Activated CD8-positive, alpha-beta memory T cell treated with anti-CD3 and anti-CD28 coated beads, Interleukin-2, amount 50 U/mL, for 1 hour (primary cell): Measurements from ENCODE around the gene KRT36.

Experiments
- DNase-seq: peaks from one replicate; pipeline ENCODE4 v3.0.0-alpha.2; 2020; ENCODE audit errors: extremely low read depth

KRT36 gene

GRCh38 chr17:41476866-41477815 lies 12.6 kb downstream of the KRT36 start:
- no peak for DNase-seq

GRCh38 chr17:41475421-41475820 lies 14.3 kb downstream of the KRT36 start:
- DNase-seq: no peak

DNA sequence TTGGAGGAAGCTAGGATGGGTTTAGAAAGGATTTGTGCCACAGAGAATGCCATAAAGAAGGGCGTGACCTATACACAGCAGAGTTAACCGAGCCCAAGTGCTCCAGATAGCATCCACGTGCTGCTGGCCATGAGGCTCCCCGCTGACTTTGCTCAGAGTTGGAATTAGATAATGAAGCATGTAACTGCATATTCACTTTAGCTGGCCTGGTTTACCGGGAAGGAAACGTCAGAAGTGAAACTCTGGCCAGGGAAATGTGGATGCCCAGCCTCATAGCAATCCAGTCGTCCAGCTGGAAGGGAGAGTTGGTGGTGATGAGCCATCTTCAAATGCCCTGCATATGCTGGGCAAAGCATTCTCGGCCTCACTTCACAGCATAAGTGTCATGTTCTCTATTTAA lies 14.8 kb downstream of the KRT36 start:
- no peak for DNase-seq

- DNase-seq: no peak
Observed at GRCh38 chr17:41468346-41468745, 21.4 kb downstream of the KRT36 start.

GRCh38 chr17:41467561-41467960 lies 22.1 kb downstream of the KRT36 start:
- no peak for DNase-seq

DNA sequence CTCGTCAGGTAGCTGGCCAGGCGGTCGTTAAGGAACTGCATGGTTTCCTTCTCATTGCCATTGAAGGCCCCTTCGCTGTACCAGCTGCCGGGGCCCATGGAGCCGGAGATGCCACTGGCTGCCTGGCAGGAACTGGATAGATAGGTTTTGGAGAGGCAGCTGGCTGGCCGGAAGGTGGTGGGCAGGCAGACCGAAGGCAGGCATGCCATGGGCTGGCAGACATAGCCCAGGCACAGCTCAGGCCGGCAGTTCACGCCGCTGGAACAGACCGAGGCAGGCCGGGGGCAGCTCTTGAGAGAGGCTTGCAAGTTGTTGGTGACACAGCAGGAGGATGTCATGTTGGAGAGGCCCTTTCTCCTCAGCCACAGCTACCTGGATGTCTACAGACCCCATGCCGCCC lies 22.7 kb downstream of the KRT36 start, which contains the start of gene KRT32:
Gene KRT32 (minus strand): TSS at position 399 of the 400 bp plus-strand sequence. CDS start 61 bp downstream, at position 338.
- DNase-seq: no peak

DNA sequence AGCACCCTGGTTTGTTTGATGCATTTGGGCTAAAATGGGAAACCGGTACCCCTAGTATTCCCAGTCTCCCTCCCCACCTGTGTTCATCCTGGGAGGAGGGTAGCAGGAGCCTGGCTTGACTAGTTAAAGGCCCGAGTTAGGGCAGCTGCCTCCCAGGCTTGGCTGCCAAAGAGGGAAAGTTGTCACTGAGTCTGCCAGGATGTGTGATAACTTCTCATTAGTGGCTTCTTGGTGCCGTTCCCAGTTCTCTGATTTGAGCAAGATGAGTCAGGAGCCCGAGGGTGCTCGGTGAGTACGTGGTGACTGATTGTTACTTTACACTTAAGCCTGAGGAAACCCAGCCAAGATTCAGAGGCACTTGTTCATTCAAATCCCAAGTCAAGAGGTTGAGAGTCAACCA lies 25.0 kb downstream of the KRT36 start:
- DNase-seq: no peak

DNA sequence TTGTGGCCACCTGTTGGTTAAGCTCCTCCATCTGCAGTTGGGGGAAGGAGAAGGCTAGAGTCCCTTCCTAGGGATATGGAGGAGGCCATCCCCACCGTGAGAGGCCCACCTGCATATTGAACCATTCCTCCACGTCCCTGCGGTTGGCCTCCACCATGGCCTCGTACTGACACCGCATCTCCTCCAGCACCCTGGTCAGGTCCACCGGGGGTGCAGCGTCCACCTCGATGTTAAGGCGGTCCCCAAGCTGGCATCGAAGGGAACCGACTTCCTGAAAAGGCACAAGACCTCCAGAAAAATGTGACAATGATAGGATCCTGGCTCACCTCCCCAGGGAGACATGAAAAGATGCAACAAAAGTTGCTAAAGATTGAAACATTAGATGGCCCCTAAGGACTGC lies 25.5 kb downstream of the KRT36 start:
- no peak for DNase-seq

DNA sequence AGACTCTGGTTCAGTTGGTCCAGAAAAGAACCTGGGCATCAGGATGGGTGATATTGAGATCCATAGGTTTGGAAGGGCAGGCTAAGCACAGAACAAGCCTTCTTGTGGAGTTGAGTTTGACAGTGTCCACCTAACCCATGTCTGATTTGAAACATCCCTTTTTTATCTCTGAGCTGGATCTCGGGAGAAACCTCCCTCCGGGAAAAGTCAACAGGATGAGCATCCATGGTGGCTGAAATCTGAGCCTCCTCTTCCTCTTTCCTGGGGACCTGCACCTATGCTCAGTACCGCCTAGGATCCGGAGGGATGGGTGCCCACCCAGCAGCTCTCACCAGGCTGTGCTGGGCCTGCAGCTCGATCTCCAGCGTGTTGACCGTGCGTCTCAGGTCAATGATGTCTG lies 26.0 kb downstream of the KRT36 start:
- DNase-seq: no peak

DNA sequence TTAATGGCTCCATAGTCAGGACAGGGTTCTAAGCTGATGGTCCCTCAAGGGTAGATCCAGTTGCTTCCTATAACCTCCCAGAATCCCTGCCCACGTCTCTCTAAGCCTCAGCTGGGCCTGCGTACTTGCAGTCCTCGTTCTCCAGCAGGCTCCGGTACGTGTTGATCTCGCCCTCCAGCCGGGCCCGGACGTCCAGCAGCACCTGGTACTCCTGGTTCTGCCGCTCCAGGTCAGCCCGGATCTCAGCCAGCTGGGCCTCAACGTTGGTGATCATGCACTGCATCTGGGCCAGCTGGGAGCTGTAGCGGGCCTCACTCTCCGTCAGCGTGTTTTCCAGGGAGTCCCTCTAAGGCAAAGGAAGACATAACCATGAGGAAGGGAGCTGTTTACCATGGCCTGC lies 27.0 kb downstream of the KRT36 start:
- no peak for DNase-seq

- DNase-seq: no peak
Observed at GRCh38 chr17:41457676-41458075, 32.0 kb downstream of the KRT36 start.

DNA sequence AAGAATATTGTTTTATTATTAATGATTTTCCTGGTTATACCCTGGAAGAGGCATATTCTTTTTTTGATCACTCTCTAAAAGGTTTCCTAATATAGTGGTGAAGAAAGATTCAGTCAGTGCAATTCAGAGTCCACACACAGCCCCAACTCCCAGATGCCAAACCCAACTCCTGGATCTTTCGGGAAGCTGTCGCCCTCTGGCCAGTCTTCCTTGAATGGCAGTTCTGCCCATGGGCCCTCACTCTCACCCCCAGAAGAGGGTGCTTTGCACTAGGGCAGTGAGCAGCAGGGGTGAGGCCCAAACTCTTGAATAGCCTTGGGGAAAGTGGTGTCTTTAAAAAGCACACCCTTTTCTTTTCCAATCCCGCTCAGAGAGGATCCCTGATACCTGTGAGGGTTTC lies 33.5 kb downstream of the KRT36 start:
- DNase-seq: no peak

DNA sequence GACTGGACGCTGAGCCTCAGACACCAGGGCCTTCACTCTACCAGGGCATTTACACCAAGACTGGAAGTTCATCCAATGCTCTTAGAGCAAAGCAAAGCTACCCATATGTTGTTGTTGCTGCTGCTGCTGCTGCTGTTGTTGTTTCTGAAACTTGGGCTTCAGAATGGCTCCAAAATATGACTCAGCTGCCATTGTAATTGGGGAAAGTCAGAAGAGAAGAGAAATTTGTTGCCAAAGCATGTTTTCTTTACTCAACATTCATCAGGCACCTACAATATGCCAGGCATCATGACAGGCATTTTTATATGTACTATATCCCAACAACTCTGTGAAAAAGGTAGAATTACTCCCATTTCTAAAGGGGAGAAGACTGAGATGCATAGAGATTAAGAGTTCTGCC lies 34.5 kb downstream of the KRT36 start:
- no peak for DNase-seq

DNA sequence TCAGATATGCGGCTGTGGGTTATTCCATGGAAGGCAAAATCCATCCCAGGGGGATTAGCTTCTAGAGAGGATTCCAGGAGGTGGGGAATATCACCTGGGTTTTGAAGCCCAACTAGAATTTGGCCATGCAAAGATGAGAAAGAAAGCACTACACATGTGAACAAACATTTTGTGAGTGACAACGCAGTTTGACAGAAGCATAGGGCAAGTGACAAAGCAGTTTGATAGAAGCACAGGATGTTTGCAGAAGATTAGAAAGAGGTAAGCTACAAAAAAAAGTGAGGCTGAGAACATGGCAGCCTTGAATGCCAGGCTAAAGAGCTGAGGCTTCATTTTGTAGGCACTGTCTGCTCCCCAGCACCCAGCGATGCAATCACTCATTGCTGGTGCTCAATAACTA lies 36.6 kb downstream of the KRT36 start:
- no peak for DNase-seq

DNA sequence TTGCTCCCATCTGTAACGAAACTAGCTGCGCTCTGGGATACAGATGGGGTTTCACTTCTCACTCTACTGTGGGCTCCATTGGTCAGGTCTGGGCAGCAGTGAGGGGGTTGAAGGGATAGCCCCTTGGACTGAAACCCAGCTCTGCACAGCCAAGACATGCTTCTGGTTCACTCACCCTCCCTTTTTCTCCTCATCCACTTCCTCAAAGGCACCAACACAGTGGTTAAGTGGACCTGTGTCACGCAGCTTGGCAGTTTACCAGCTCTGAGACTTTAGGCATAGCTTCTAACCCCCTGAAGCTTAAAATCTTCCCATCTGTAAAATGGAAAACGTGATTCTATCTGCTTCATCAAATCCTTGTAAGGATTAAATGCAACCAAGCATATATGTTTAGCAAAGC lies 37.4 kb downstream of the KRT36 start:
- no peak for DNase-seq

GRCh38 chr17:41451154-41451728 lies 38.5 kb downstream of the KRT36 start:
- DNase-seq: no peak

DNA sequence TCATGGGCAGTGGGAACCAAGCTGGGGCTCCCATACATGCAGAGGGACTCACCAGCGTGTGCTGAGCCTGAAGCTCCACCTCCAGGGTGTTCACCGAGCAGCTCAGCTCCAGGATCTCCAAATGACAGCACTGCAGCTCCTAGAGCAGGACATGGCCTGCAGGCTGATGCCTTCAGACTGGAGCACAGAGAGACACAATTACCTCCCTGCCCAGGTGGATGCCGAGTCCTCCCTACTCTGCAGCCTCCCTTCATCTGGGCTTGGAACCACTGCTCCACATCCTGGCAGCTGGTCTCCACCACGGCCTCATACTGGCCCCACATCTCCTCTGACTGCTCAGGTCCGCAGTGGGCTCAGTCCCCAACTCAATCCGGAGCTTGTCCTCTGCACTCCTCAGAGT lies 40.7 kb downstream of the KRT36 start:
- no peak for DNase-seq

DNA sequence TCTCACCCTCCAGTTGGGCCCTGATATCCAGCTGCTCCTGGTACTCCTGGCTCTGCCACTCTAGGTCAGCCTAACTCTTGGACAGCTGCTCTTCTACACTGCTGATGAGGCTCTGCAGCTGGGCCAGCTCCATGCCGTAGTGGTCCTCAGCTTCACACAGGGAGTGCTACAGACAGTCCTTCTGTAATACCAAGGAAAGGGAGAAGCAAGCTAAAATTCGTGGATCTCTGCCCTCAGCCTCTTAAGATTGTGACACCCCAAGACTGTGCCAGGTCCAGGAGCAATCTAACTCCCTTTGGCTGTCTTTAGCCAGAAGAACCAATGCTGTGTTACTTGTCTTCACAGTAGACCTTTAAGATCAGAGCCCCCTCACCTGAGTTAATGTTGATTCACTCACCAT lies 41.2 kb downstream of the KRT36 start:
- DNase-seq: no peak

- DNase-seq: no peak
Observed at GRCh38 chr17:41446806-41447205, 42.9 kb downstream of the KRT36 start.

DNA sequence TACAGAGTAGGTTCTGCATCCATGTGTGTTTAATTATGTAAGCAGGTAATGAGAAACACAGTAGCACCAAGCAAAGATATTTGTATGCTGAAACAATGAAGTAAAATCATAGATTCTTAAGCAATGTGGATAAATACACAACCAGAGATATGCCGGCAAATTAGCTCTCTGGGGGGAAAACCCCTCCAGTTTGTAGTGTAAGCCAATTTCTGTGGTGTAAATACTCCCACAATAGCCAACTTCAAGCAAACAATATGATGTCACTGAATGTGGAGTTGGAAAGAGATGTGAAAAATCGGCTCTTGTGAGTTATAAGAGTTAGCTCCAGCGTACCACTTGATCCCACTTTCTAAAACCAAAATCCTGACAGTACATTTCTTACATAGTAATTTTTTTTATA lies 45.1 kb downstream of the KRT36 start:
- no peak for DNase-seq

- DNase-seq: no peak
Observed at GRCh38 chr17:41444186-41444585, 45.5 kb downstream of the KRT36 start.

- DNase-seq: no peak
Observed at GRCh38 chr17:41442739-41443138, 47.0 kb downstream of the KRT36 start.

DNA sequence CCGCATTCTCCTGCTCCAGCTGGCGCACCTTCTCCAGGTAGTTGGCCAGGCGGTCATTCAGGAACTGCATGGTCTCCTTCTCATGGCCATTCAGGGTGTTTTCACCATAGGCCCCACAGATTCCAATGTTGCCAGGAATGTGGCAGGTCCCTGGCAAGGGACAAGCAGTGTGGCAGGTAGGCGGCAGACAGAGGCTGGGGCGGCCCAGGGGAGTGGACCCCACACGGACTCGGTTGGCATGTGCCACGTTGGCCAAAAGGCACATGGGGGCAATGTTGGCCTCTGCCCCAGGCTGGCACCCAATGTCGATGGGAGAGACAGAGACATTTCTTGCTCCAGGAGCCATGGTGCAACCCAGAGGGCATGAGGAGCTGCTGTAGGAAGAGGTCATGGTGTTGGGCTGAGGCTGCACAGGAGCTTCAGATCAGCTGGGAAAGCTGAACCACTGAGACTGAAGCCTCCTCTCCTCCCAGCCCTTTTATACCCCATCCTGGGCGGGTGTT lies 49.1 kb downstream of the KRT36 start, which contains the start of gene KRT38:
Gene KRT38 (minus strand): TSS at position 453 of the 503 bp plus-strand sequence. CDS start 62 bp downstream, at position 391.
- DNase-seq: no peak
